NOMO-1 (cell line): Measurements from ENCODE around the gene FCER1G.
"Not testable (repeated sequence)": the region's sequence is repeated elsewhere in the genome, so short reads cannot be mapped to it uniquely, and the experiment has no call there.

ENCODE experiments used
- DNase-seq, 2 experiments: peaks; one replicate each; lab custom pipeline; 2025; ENCODE audit not compliant: unreplicated experiment in 2 of 2; lab: John Stamatoyannopoulos, UW

The FCER1G gene

DNA sequence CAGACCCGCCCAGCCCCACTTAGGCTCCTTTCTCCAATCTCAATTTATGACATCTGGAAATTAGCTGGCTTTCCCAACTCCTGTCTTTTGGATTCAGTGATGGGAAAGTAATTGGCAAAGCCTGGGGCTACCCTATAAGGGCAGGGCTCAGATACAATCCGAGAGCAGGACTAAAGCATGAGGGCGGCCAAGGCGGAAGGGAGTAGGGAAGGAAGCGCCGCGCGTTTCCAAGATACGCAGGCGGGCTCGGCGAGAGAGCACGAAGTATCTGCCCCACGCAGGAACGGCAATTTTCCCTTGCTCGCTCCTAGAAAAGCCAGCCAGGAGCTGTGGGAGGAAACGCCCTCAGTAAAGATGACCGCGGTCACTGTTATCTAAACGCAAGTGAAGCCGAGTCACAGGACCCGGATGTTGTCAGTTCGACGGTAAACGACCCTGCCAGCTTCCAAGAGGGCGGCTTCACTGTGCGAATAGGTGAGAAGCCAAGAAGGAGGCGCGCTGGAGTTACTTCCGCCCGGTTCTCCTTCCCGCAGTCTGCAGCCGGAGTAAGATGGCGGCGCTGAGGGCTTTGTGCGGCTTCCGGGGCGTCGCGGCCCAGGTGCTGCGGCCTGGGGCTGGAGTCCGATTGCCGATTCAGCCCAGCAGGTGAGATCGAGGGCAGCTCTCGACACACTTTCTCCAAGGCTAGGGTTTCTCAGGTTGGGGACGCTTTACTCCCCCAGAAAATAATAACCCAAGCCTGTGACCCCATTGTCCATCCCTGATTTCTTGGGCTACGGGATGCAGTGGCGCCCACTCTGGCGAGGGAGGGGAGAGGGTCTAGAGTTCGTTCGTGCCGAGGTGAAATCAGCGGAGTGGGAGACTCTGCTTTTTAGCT, 13.0 kb upstream of the FCER1G start, which contains the start of gene NDUFS2:
Gene NDUFS2, plus strand, starts transcription at position 532 of the 877 bp plus-strand sequence. Its CDS starts 19 bp downstream, at position 551.
- DNase-seq: peak; percentile 88 to 99

GRCh38 chr1:161206411-161207140, 8.5 kb upstream of the FCER1G start:
- no peak for DNase-seq

GRCh38 chr1:161207173-161207572, 7.9 kb upstream of the FCER1G start:
- DNase-seq: no peak

- DNase-seq: peak; percentile 75 to 79
Measured at GRCh38 chr1:161209790-161210409, 5.2 kb upstream of the FCER1G start.

DNA sequence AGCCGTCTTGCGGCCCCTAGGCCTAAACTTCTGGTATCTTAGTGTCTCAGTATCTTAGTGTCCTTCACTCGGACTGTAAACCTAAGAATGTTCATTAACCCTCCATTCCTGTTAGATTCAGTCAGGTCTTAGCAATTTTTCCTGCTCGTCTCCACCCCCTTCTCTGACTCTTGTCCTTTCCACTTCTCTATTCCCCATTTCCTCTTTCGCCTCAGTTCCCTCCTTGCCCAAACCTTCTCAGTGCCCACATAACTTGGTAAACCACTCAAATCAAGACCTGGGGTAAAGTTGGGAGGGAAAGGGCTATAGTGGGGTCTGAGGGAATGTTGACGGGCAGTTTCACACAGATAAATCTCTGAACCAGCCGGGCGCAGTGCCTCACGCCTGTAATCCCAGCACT, 726 bp upstream of the FCER1G start:
- DNase-seq: peak; percentile 58 to 70

DNA sequence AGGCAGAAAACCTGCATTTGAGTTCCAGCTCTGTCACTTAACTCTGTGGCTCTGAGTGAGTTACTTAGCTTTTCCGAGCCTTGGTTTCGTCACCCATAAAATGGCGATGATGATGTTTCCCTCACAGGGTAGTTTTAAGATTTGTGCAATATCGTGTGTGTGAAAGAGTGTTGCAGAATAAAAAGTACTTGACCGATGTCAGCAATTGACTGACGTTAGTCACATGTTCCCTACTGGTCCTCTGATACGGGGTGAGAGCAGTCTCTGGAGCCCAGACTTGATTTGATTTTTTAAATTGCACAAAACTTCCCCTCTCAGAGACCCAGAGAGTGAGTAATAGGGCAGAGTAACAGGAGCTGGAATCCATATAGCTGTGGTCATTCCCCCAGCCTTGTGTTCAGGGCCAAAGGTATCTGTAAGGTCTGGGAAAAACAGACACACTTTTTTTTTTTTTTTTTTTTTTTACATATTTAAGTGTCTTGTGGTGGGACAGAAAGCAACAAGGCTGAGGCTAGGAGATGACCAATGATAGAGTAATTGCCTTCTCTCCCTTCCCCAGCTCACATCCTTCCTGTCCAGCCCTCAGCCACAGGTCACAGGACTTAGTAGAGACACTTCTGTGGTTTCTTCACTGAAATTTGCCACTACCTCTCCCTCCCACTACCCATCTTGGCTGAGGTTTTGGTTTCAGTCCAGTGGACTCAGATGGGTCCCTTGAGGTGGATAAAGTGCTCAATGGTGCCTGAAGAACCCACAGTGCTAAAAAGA, 2.0 kb downstream of the FCER1G start:
- DNase-seq: peak; percentile 71 to 97

GRCh38 chr1:161217831-161218230, 2.7 kb downstream of the FCER1G start:
- DNase-seq: no peak

GRCh38 chr1:161218301-161219077, 3.4 kb downstream of the FCER1G start:
- no peak for DNase-seq

DNA sequence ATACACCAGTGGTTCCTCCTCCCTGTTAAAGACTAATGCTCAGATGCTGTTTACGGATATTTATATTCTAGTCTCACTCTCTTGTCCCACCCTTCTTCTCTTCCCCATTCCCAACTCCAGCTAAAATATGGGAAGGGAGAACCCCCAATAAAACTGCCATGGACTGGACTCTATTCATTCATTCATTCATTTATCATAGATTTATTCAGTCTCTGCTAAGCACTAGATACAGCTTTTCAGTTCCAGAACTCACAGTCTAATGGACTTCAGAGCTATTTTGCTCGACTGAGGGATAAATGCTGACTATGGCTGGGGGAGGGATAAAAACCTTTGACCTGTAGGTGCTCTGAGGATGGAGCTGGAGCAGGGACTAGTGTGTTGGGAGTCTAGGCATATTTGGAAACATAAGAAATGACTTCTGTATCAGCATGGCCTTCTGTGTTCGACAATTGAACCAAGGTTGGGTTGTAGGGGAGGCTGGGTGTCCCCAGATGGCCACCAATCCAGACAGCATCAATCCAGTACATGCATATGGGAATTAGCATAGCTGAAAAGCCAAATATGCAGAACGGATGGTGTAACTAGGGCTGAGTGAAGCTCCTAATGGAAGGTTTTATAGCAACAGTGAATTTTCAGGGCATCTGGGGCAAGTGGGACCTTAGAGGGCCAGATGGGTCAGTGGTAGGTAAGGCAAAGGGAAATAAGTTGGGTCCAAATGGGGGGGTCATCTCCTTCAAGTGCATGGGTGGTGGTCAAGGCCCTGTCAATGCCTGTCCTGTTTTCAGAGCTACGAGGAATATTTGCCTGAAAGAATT, 4.2 kb downstream of the FCER1G start:
- no peak for DNase-seq

DNA sequence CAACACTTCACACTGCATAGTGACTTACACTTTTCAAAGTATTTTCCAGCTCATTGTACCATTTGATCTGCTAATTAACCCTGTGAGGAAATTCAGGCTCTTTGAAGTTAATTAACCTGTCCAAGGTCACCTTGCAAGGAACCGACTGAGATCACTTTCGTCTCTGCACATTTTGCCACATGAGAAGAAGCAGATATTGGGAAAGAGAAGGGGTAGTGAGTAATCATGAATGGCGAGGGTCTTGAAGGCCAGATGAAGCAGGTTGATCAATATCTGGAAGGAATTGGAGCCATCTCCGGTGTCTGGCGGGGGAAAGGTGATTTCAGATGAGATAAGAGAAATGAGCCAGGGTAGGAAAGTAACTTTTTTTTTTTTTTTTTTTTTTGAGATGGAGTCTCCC, 4.9 kb downstream of the FCER1G start:
- no peak for DNase-seq

DNA sequence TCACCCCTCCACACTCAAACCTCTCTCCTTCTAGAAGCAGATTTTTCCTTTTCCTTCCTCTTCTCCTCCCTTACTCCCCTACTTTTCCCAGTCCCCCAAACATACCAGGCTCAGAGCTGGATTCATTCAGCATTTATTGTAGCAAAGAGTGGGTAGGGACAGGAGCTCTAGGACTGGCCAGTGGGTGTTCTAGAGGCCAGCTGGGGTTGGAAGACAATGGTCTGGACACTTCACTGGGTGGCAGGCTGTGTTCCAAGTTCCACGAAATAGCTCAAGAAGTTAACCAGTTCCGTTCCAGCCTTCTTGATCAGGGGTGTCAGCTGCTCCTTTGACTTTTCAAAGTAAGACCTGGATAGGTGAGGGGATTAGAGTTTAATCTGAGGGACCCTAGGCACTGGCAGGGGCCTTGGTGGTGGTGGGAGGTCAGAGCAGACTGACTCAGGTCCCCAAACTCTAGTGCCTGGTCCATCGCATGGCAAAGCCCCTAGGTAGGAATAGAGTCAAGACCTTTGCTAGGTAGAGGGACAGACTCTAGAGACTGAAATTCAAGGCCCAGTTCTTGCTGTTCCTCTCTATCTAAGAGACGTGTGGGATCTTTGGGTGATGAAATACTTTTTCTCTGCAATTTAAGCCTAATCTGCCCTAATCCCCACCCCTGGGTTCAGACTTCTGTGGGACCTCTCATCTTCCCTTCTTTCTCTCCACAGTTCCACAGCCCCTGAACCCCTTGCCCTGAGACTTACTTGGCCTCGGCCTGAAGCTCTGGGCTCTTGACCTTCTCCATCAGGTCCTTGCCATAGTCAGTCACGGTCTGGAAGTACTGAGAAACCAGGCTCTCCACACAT, 7.3 kb downstream of the FCER1G start:
- DNase-seq: no peak

DNA sequence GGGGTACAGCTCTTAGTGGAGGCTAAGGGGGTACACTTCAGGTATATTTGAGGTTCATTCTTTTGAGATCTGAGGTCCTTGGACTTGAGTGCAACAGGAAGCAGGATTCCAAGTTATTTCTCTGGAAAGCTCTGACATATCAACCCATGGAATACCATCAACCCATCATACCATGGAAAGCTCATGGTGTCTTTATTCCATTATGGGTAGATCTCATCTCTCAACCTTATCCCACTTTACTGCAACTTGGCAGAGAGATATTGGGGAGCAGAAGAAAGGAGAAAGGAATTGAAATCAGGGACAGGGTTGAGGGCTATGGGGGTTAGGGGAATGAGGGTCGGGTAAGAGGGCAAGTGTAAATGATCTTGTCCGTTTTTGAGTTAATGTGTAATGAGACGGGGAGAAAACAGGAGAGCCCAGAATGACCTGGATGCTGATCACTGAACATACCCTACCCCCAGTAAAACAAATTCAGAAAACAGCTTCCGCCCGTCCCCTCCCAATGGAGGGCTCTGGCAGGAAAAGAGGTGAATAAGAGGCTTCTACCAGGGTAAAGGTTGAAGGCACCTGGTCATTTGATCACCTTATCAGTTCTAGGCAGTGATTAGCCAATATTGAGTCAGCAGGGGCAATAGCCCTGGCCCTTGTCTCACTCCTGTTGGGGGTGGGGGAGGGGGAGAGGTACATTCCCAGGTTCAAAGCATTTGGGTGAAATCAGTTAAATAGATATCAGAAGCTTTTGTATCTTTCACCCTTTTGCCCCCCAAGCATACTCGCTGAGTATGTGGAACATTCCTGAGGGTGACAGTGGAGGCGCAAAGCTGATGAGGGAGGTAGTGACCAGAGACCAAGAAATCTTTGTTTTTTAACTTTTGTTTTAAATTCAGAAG, 9.0 kb downstream of the FCER1G start:
- DNase-seq: no peak

- not testable (repeated sequence) for DNase-seq
Measured at GRCh38 chr1:161224695-161225087, 9.6 kb downstream of the FCER1G start.

GRCh38 chr1:161225178-161225533, 10.1 kb downstream of the FCER1G start:
- DNase-seq: no peak

- DNase-seq: peak; percentile 99 to 100
Measured at GRCh38 chr1:161225534-161226319, 10.6 kb downstream of the FCER1G start, which contains the start of gene TOMM40L. TOMM40L (plus strand) TSS chr1:161226060; CDS start chr1:161226490, 430 bp downstream.

GRCh38 chr1:161226320-161226711, 11.2 kb downstream of the FCER1G start:
- no peak for DNase-seq
